Left ventricle myocardium inferior (tissue), 1 donor: ENCODE results near the gene HPCAL1. TPM values are rescaled to one million over a fixed set of nuclear protein-coding genes. Genes with fewer than 3 reads are reported as not detected.

Experiments
- DNase-seq: peaks from one replicate; pipeline ENCODE4 v3.0.0-alpha.2; 2020
- H3K27ac ChIP-seq: fragments of 200-600 bp; replicated peaks from 2 replicates; pipeline ENCODE4 v1.8.0; 2021
- H3K27me3 ChIP-seq: fragments of 200-600 bp; 2 replicates; pipeline ENCODE4 v1.8.0; 2021; ENCODE audit warnings: low read depth
- H3K36me3 ChIP-seq: fragments of 200-600 bp; 2 replicates; pipeline ENCODE4 v1.8.0; 2021
- H3K4me1 ChIP-seq: fragments of 200-600 bp; 2 replicates; pipeline ENCODE4 v1.8.0; 2021
- H3K4me3 ChIP-seq: fragments of 200-600 bp; 2 replicates; pipeline ENCODE4 v1.8.0; 2021; ENCODE audit warnings: mild to moderate bottlenecking, moderate library complexity
- H3K9me3 ChIP-seq: fragments of 200-600 bp; replicated peaks from 2 replicates; pipeline ENCODE4 v1.8.0; 2021
- intact Hi-C: fragments of 100-400 bp; cut with micrococcal nuclease; formaldehyde crosslinking; loops from one replicate; pipeline ENCODE4 v1.11.0; 2022
- total RNA-seq: library from RNA; stranded (reverse); fragmentation: NEBNext Ultra II Directional; extraction: Animal tissue kit (Norgen Biotek cat#: 25700); gene quantifications from one replicate; pipeline ENCODE4 v1.2.1, GENCODE V29; 2021
- TF ChIP-seq, protein P1 (sequence below): fragments of 200-600 bp; IDR thresholded peaks from 2 replicates; pipeline ENCODE4 v1.8.0; 2021; ENCODE audit warnings: antibody characterized with exemption, mild to moderate bottlenecking, borderline replicate concordance
- donor health status: DM: no; HTN: yes; CAD: no; lungs with severe emphysema.

The HPCAL1 gene
- total RNA-seq, 1 donor from 2014 or later: 29.4 TPM

DNA sequence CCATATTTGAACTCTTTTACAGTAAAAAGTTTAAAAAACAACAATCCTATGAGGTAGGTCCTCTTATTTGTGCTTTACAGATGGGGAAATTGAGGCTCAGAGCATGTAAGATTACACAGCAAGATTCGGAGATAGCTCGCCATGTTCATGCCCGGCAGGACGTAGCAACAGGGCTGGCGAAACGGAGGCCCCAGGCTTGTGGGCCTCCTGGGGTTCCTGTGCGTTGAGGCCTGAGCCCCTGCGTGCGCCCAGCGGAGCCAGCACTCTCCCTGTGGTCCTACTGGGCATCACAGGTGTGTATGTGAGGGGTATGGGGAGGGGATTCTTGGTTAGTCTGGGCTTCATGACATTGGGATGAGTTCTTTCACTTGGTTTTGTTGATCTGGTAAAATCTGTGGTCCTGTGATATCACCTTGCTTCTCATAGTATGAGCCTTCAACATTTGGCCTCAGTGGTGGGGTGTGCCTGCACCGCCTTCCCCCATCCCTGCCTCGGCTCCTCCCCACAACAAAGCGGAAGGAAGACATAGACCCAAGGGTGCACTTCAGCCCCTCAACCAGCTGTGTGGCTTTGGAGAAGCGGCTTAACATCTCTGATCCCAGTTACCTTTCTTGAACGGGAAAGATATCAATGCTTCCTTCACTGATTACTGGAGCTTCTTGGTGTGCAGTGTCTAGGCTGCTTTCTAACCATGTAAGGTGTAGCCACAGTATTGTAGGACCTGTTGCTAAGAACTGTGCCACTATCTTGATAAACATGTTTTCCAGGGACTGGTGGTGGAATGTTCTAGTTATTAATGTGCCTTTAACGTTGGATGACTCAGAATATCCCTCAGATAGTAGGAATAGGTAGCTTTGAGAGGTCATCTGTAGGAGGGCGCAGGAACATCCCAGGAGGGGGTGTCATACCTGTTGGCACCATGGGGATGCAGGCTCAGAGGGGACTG, 37.2 kb downstream of the HPCAL1 start:
- peaks cover 28% of the 10 kb centered on the region for H3K4me1 ChIP-seq
- no peak for DNase-seq
- TF ChIP-seq, protein P1, sequence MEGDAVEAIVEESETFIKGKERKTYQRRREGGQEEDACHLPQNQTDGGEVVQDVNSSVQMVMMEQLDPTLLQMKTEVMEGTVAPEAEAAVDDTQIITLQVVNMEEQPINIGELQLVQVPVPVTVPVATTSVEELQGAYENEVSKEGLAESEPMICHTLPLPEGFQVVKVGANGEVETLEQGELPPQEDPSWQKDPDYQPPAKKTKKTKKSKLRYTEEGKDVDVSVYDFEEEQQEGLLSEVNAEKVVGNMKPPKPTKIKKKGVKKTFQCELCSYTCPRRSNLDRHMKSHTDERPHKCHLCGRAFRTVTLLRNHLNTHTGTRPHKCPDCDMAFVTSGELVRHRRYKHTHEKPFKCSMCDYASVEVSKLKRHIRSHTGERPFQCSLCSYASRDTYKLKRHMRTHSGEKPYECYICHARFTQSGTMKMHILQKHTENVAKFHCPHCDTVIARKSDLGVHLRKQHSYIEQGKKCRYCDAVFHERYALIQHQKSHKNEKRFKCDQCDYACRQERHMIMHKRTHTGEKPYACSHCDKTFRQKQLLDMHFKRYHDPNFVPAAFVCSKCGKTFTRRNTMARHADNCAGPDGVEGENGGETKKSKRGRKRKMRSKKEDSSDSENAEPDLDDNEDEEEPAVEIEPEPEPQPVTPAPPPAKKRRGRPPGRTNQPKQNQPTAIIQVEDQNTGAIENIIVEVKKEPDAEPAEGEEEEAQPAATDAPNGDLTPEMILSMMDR: no peak
- intact Hi-C loops: no loop called here
- H3K4me3 ChIP-seq: no peak overlapping the region
- no peaks in the 10 kb centered on the region for H3K27me3 ChIP-seq
- peaks cover 7% of the 10 kb centered on the region for H3K36me3 ChIP-seq
- H3K27ac ChIP-seq: no peak overlapping the region
- H3K9me3 ChIP-seq: peaks cover 8% of the 10 kb centered on the region

DNA sequence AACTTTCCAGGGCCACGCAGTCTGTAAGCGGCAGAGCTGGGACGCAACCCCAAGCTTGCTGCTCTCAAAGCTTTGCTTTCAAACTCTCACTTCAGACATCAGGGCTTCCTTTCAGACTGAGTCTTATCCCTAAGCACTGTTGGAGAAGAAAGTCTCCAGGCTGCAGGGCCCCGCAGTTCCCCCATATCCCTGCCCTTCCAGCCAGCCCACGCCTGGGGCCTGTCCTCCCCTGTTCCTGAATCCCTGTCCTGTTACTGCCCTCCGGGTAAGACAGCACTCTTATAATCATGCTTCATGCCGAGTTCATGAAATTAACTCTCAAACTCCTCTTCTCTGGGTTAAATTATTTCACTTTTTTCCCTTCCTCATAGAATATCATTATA, 37.9 kb downstream of the HPCAL1 start:
- TF ChIP-seq, protein P1: no peak

DNA sequence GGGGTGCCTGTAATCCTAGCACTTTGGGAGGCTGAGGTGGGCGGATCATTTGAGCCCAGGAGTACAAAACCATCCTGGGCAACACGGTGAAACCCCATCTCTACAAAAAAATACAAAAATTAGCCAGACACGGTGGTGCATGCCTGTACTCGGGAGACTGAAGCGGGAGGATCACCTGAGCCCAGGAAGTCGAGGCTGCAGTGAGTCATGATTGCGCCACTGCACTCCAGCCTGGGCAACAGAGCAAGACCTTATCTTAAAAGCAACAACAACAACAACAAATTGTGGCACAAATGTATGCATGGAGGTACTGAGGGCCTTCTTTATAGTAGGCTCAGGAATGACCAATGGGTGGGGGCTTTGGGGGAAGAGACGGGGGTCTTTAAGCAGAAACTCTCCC, 38.5 kb downstream of the HPCAL1 start:
- TF ChIP-seq, protein P1: no peak
- no peak for DNase-seq
- intact Hi-C loops: no loop called here
- H3K27me3 ChIP-seq: no peaks in the 10 kb centered on the region
- no peaks in the 10 kb centered on the region for H3K36me3 ChIP-seq
- peaks cover 41% of the 10 kb centered on the region for H3K4me1 ChIP-seq
- H3K4me3 ChIP-seq: no peak overlapping the region
- H3K27ac ChIP-seq: no peak overlapping the region
- no peaks in the 10 kb centered on the region for H3K9me3 ChIP-seq

More for the DNA sequence above, 37.9 kb downstream of the HPCAL1 start:
- DNase-seq: no peak
- H3K4me3 ChIP-seq: no peak overlapping the region
- peaks cover 1% of the 10 kb centered on the region for H3K9me3 ChIP-seq
- intact Hi-C loops: no loop called here
- peaks cover 35% of the 10 kb centered on the region for H3K4me1 ChIP-seq
- H3K27me3 ChIP-seq: no peaks in the 10 kb centered on the region
- no peak overlapping the region for H3K27ac ChIP-seq
- peaks cover under 1% of the 10 kb centered on the region for H3K36me3 ChIP-seq

DNA sequence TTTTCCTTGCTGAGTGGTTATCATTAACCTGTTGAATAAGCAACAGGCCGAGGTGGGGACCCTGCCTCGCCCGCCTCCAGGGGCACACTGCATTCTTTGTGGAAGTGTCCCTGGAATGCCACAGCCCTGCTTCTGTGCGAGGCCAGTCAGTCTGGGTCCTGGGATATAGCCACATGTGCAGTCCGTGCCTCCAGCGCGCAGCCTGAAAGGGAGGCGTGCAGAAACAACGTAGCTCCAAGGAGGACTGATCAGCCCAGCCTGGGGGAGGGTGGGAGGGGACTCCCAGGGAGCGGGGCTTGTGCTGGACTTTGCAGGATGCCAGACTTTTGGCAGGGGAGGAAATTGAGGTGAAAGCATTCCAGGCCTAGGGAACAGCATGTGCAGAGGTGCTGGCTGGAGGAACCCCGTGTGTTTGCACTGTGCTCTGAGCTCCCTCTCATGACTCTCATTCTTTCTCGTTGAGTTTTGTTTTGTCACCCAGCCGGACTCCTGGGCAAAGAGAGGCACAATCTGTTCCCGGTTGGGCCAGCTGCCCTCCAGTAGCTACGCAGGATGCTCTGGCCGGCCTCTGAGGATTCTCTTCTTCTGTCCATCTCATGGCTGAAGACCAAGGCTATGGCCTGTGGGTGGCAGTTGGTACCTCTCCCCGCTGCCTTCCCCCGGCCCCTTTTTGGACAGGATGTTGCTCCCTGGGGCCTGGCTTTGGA, 39.7 kb downstream of the HPCAL1 start:
- DNase-seq: no peak
- intact Hi-C loops: no loop called here
- Histone ChIP-seq H3K4me3 (no peak overlapping the region), H3K9me3 (no peaks in the 10 kb centered on the region), H3K4me1 (peaks cover 52% of the 10 kb centered on the region), H3K36me3 (no peaks in the 10 kb centered on the region), H3K27ac (peak overlapping the region; percentile 8), H3K27me3 (no peaks in the 10 kb centered on the region)
- TF ChIP-seq, protein P1: no peak

DNA sequence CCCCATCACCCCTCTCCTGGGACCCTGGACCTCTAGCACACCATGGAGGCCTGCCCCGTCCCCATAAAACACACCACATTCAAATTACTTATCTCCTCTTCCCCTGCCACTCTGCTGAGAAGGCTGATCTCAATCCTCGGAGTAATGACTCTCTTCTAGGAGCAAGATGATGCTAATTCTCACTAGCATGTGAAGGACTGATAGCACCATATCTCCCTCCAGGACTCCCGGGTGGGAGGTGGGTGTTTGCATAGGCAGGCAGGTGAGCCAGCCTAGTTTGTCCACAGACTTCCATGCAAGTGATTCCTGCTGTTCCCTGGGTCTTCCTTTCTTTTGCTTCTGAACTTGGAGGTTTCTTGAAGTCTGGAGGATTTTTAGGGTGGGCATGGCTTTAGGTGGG, 40.5 kb downstream of the HPCAL1 start:
- intact Hi-C loops: no loop called here
- Histone ChIP-seq H3K36me3 (no peaks in the 10 kb centered on the region), H3K4me1 (peaks cover 60% of the 10 kb centered on the region), H3K27me3 (no peaks in the 10 kb centered on the region), H3K9me3 (no peaks in the 10 kb centered on the region), H3K4me3 (no peak overlapping the region), H3K27ac (no peak overlapping the region)
- TF ChIP-seq, protein P1: no peak
- no peak for DNase-seq
